ENCODE measurements around the gene SIRT3.
"Not testable (repeated sequence)": the region's sequence is repeated elsewhere in the genome, so short reads cannot be mapped to it uniquely, and the experiment has no call there.

The SIRT3 gene

GRCh38 chr11:270451-271318 is 34.5 kb upstream of the SIRT3 start:
- no peak for FAIRE-seq

- peak; percentile 21 for FAIRE-seq
Observed at GRCh38 chr11:269146-269890, 33.2 kb upstream of the SIRT3 start.

DNA sequence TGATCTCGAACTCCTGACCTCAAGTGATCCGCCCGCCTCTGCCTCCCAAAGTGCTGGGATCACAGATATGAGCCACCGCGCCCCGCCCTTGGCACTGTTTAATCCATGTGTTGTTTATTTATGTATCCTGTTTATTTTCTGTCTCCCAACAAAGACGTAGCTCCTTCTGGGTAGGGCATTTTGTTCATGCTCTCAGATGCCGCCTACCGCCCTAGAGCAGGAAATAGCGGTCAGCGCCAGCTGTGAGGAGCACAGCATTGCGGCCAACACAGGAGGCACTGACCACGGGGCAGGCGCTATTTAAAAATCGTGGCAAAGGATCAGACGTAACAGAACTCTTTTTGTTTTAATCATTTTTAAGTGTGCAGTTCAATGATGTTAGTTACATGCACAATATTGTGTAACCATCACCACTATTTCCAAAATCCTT is 32.6 kb upstream of the SIRT3 start:
- FAIRE-seq: not testable (repeated sequence)

DNA sequence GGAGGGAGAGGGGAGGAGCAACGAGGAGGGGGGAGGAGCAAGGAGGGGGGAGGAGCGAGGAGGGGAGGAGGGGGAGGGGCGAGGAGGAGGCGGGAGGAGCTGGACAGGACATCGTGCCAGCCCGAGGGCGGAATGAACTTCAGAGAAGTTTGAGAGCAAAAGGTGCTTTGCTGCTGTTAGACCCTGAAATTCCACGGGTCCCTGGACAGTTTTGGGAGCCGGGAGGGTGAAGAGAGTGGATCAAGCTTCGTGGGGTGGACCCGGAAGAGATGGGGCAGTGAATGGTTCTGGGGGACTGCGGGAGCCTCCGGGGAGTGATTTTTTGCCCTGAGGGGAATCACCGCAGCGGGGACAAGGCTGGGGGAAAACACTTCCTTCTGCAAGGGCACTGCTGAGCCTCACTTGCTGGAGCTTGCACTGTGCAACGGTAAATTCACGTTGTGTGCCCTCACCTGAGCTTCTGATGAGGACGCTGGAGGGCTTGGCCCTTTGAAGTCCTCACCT is 31.4 kb upstream of the SIRT3 start:
- FAIRE-seq: no peak

GRCh38 chr11:266676-267439 is 30.7 kb upstream of the SIRT3 start:
- no peak for FAIRE-seq

GRCh38 chr11:261624-262023 is 25.5 kb upstream of the SIRT3 start:
- FAIRE-seq: no peak

DNA sequence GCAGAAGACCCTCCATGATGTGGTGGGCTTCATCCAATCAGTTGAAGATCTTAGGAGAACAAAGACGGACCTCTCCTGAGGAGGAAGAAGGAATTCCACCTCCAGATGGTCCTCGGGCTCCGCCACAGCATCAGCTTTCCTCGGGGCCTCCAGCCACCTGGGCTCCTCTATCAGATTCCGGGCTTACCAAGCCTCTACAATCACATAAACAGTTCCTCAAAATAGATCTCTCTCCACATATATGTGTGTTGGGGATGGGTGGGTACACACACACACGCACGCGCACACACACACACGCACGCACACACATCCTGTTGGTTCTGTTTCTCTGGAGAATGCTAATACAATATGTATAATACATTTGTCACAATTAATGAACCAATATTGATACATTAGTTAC is 23.3 kb upstream of the SIRT3 start:
- no peak for FAIRE-seq

DNA sequence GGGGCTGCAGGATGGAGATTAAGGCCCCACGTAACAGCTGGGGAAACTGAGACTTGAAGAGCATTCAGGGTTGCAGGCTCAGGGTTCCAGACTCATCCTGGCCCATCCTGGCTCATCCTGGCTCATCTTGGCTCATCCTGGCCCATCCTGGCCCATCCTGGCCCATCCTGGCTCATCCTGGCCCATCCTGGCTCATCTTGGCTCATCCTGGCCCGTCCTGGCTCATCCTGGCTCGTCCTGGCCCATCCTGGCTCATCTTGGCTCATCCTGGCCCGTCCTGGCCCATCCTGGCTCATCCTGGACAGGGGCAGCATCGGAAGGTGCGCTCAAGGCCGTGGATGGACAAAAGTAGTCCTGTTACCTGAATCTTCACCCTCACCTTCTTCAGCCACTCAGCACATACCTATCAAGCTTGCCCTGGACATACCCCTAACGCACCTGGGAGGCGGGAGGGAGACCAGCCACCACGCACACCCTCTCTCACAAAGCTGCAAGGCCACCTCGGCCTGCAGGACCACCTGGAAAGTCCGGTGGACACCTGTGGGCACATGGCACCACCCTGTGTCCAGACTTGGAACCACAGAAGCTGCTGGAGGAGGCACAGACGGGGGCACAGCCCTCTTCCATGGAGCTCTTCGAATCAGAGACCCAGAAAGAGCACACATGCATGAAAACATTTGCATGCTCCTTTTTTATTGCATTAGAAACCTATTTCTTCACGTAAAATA is 21.8 kb upstream of the SIRT3 start:
- FAIRE-seq: no peak

DNA sequence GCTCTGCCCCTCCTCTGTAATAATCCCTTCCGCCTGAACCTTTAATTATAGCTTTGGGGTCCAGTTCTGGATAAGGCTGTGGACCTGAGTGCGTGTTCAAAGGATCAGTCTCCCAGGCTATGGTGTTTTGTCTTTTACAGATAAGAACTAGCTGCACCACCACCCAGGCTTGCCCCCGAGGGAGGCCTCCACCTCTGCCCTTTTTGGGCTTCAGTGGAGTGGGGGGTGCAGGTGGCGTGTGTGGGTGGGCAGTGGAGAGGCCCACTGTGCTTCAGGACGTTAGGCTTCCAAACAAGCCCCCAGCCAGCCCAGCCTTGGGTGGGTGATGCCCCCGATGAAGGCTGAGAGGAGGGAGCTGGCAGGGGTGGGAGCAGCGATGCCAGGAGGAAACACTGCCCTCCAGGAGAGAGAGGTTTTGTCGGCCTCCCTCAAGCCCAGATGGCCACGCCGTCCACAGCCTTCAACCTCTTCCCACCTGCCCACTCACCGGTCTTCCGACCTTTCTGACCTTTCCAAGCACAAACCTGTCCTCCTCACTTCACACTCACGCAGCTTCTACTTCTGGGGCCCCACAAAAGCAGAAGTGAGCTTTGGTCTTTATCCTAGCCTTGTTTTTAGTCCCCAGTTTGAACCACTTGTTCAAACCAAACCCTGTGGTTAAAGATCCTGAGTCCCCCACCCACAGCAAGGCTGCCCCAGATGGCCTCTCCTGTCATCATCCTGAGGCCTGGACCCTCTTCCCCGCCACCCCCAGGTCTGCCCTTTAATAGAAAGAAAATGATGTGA is 21.0 kb upstream of the SIRT3 start:
- FAIRE-seq: no peak

GRCh38 chr11:255816-256215 is 19.7 kb upstream of the SIRT3 start:
- FAIRE-seq: no peak

DNA sequence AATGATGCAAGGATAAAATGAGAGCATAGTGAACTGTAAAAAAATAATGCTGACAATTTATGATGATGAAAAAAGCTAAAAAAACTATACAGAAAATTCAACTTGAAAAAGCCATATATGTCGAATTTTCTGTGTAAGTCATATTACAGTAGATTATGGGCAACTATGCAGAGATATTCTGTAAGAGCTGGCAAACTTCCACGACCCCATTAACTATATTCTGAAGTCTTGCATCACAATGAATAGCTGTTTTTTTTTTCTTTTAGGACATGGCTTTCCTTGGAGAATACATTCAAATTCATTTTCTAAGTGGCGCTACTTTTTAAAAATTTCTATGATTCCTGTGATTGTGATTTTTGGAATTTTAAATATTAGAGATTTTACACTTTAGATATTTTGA is 19.0 kb upstream of the SIRT3 start:
- FAIRE-seq: no peak

GRCh38 chr11:253886-254270 is 17.7 kb upstream of the SIRT3 start:
- FAIRE-seq: no peak

- no peak for FAIRE-seq
Observed at GRCh38 chr11:253160-253885, 17.2 kb upstream of the SIRT3 start.

GRCh38 chr11:252666-253065 is 16.5 kb upstream of the SIRT3 start:
- FAIRE-seq: no peak

- FAIRE-seq: no peak
Observed at GRCh38 chr11:251550-251949, 15.4 kb upstream of the SIRT3 start.

GRCh38 chr11:250740-251299 is 14.7 kb upstream of the SIRT3 start:
- FAIRE-seq: no peak

DNA sequence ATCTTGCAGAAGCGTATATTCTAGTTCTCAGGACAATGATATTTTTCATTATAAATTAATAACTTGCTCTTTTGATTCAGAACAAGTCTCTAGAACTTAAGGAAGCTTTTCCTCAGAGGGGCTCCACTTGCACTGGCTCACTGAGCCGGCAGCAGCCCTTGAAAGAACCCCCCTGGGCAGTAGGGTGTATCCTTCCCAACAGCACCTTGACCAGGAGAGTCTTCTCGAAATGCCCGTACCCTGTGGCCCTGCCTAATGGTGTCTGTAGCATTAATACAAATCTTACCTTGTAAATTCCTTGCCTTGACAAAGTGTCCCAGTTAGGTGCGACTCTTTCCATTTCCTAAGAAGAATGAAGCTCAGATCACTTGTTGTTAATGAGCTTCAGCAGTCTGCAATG is 14.1 kb upstream of the SIRT3 start:
- no peak for FAIRE-seq

DNA sequence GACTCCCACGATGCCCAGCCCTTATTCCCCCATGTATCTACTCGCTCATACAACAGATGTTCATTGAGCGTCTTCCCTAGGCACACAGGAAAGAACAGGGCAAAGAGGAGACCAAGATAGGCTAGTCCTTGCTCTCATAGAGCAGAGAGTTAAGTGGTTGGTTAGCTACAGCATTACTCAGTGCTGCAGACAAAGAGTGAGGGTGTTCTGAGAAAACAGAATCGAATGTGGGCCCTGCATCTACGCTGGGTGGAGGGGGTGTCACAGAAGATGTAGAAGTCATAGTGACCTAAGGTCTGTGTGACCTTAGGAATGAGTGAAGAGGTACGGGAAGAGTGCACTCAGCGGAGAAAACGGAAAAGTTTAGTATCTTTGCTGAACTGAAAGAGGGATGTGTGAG is 12.9 kb upstream of the SIRT3 start:
- FAIRE-seq: no peak

DNA sequence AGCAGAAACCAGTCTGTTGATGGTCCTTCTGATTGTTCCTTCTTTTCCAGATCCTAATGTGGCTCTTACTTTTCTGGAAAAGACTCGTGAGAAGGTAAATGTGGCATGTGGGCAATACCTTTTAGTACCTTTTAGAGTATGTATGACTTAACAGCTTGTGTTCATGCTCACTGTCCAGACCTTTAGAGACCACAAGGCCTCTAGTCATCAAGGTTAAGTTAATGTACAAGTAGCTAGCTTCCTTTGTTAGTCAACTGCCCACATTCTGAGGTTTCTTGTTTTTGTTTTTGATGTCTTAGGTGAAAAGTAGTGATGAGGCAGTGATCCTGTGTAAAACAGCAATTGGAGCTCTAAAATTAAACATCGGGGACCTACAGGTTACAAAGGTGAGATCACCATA is 8.2 kb upstream of the SIRT3 start:
- no peak for FAIRE-seq

DNA sequence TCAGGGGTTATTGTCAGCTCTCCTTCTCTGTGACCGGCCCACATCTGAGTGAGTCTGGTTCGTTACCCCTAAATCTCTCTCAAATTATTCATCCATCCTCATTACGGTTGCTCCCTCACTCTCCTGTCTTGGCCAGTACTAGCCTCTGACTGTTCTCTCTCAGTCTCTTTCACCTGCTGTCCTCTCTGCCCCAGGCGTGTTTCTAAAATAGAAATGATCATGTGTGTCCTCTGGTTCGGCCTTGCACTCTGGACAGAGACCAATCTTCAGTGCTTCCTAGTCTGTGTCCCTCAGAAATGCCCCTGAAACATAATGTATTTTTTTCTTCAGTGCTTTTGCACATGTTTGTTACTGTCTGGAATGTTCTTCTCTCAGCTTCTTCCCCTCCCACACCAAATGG is 5.5 kb upstream of the SIRT3 start:
- no peak for FAIRE-seq

GRCh38 chr11:240315-240714 is 4.2 kb upstream of the SIRT3 start:
- no peak for FAIRE-seq

Data from colon (tissue), 2 donors.